GM19438 (cell line): ENCODE results near the gene JPH4.

Experiments
- ATAC-seq: cut with Tn5 transposase; IDR thresholded peaks from one replicate; pipeline ENCODE4 v1.9.1; 2021; ENCODE audit warnings: low read depth; ENCODE audit not compliant: unreplicated experiment

JPH4 gene

DNA sequence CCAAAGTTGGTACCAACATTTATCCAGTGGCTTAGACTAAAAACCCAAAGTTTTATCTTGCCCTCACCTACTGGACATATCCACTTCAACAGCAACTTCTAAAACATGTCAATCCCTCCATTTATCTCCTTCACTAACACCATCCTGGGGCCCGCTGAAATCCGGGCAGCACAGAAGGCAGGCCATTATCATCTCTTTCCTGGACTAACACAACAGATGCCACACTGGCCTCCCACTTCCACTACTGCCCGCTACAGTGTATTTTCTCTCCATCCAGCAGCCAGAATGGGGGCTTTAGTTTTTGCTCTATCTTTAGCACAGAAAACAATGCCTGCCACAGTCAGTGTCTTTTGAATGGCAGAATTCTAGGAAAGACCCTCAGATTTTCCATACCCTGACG, 42.6 kb downstream of the JPH4 start:
- no peak for ATAC-seq

DNA sequence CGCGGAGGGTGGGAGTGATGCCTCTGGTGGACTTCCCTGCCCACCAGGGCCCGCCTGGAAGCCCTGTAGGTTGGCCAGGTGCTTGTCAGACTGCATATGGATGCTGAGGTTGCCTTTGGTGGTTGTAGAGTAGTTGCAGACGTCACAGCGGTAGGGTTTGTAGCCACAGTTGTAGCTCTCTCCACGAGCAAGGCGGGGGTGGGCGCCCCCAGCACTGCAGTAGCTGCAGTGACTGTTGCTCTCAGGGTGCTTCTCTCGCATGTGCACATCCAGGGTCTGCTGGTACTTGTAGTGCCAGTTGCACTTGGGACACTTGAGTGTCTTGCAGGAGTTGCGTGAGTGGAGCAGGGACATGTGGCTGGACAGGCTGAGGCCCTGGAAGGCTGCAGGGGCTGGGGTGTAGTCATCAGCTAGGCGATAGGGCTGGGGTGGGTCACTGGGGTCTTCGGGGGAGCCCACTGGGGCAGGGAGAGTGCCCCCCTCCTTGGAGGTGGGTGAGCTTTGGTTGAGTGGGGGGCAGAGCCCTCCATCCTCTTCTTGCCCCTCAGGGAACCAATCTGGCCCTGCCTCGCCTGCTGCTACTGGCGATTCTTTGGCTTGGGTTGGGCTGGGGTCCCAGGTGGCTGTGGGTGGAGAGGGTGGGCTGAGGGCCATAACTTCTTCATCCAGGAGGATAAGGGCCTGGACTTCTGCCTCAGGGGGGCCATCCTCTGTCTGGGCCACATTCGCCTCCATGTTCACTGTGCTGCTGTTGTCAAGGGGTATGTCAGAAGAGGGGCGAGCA, 44.7 kb downstream of the JPH4 start:
- no peak for ATAC-seq

DNA sequence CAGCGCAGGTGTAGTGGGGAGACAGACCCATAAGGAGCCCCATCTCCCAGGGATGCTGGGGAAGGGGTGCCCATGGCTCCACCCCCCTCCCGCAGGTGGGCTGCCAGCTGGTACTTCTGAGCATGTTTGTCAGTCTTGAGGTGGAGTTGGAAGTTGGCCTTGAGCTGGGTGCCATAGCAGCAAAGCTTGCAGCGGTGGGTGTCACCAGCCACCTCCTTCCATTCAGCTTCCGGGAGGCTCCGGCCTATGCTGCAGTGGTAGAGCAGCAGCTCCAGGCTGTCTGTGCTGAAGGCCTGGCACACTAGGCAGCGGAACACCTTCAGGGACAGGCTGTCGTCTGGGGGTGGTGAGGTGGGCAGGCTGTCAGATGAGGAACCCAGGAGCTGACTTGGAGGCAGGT, 45.9 kb downstream of the JPH4 start:
- no peak for ATAC-seq

DNA sequence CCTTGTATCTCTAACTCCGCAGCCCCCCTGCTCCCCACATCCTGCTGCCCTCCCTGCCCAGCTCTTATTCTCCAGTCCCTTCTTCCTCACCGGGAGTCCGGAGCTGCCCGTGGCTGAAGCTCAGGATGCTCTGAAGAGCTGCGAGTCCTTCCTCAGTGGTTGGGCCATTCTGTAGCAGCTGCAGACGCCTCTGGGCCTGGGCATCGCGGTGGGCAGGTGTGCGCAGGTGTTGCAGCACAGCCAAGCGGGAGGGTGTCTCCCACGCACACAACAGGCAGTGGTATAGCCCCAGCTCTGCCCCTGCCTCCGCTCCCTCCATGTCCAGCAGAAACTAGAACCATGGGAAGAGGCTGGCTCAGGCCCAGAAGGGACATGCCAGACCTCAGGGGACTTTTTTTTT, 47.2 kb downstream of the JPH4 start:
- no peak for ATAC-seq

DNA sequence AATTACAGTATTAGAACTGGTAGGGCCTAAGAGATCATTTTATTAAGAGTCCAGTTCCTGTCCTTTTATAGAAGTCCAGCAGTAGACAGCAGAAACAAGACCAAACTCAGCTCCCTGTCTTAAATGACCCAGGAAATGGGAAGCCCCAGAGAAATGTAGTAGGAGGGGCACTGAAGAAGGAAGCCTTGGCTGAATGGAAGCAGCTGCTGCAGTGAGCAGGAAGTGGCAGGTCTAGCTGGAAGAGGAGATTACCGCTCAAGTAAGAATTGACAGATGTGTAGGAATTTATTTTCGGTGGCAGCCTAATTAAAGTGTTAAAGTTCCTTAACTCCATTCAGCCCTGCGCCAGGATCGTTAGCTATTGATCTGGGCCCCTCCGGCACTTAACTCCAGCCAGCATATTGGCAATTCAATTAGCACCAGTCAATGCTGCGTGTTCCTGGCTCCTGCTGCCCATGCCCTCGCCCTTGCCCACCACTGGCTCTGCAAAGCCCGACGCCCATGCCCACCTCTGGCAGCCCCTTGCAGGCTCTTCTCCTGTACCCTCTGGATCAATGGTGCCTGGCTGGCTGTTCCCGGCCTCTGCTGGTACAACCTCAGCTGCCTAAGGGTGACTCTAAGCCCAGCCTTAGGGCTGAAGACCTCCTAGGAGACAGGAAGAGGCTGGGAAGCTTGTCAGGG, 48.1 kb downstream of the JPH4 start:
- no peak for ATAC-seq

DNA sequence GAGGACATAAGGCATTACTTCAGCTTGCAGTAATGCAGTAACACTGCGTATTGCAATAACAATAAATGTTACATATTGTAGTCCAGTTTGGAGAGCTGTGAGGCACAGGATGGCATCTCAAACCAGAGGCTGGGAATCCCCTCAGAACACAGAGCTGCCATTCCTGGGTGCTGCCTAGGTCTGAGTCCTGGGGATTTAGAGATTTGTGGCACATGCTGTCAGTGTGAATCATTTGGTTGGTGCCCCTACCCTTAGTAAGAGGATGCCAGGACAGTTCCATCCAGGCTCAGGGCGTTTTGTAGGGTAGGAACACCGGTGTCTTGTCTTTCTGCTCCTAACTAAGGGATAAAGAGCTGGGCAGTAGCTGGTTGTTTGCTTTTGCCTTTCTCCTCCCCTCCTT, 49.6 kb downstream of the JPH4 start:
- ATAC-seq, result no peak

DNA sequence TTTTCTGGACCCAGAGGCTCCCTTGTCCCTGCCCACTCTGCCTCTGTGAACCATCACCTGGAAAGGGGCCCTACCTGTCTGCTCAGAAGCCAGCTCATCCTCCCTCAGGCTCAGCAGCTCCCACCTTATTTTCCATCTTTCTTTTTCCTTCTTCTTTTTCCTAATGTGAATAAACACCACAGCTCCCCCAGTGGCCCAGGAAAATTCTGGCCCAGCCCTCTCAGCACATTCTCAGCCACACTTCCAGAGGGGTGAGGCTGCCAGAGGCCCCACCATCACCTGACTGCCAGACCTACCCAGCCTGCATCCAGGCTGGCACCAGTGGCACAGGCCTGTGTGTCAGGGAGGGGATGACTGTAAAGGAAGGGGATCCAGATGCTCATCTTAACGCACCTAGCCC, 50.0 kb downstream of the JPH4 start:
- ATAC-seq, result no peak

DNA sequence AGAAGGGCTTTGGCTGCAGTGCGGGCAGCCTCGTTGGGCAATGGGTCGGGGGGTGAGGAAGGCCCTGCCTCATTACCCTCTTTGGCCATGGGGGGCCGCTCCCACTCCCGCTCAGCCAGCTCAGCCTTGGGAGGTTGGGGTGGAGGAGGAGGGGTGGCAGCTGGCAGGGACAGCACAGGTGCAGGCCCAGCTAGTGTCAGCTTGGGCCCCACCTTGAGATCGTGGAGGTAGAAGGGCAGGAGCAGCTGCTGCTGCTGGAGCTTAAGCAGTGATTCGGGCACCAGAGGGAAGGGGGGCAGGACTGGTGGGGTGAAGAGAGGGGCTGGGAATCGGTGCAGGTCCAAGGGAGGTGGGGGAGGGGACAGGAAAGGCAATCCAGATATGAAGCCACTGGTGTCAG, 53.0 kb downstream of the JPH4 start:
- ATAC-seq, result no peak

DNA sequence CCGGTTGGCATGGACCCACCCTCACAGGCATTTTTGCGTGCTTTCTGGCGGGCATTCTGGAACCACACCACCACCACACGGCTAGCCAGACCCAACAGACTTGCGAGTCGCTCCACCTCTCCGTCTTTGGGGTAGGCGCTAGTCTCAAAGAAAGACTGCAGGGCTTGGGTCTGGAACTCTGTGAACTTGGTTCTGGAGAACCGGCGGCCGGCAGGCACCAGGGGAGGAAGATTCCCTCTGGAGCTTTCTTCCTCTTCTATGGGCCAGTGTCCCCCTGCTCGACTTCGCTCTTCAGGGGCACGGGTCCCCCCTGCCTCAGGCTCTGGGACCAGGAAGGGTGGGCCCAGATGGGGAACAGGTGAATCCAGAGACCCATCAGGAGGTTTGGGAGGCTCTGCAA, 53.6 kb downstream of the JPH4 start:
- no peak for ATAC-seq

DNA sequence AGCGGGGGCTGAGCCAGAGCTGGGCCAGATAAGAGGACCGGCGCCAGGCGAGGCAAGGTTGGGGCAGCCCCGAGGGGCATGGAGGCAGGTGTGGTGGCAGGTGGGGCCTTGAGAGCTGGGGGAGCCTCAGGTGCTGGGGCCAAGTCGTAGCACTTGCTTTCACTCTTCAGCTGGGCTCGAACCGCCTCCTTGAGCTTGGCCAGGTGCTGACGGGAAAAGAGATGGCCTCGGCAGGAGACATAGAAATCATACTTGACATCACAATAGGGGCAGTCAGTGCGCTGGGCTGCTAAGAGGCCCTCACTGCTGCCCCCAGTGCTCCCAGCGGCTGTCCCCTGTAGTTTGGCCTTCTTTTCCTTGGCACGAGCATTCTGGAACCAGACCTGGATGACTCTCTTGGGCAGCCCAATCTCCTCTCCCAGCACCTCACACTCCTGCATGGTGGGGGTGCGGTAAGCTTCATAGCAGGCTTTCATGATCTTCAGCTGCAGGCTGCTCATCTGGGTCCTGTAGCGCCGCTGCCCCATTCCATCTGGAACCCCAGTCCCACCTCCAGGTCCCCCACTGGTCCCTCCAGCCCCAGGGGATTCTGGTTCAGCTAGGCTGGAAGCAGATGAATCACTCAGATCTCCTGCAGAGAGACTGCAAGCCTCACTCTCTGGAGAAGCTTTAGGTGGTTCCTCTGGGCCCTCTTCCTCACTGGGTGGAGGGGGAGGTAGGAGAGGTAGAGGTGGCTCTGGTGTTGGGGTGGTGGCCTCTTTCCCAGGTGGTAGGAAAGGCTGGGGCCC, 55.2 kb downstream of the JPH4 start:
- ATAC-seq, result no peak

DNA sequence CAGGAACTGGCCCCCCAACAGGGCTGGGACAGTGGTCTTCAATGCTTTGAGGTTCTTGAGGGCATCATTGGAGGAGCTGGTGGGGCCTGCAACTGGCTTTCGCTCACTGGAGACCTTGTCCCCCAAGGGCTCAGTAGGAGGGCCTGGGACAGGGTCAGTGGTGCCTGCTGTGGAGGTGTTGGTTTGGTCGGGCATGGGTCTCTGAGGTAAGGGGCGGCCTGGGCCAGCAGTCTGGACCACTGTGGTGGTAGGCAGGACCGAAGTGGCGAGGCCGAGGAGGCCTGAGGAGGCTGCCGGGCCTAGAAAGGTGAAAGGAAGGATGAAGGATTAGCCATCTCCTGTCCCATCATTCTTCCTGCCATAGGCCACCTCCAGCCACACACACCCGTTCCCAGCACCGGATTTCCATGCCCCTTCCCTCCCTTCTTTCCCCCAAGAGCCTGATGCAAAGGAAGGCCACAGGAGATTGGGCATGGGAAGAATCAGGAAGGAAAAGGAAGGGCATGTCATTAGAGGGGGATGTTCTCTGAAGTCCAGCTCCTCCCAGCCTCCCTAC, 55.9 kb downstream of the JPH4 start:
- no peak for ATAC-seq

DNA sequence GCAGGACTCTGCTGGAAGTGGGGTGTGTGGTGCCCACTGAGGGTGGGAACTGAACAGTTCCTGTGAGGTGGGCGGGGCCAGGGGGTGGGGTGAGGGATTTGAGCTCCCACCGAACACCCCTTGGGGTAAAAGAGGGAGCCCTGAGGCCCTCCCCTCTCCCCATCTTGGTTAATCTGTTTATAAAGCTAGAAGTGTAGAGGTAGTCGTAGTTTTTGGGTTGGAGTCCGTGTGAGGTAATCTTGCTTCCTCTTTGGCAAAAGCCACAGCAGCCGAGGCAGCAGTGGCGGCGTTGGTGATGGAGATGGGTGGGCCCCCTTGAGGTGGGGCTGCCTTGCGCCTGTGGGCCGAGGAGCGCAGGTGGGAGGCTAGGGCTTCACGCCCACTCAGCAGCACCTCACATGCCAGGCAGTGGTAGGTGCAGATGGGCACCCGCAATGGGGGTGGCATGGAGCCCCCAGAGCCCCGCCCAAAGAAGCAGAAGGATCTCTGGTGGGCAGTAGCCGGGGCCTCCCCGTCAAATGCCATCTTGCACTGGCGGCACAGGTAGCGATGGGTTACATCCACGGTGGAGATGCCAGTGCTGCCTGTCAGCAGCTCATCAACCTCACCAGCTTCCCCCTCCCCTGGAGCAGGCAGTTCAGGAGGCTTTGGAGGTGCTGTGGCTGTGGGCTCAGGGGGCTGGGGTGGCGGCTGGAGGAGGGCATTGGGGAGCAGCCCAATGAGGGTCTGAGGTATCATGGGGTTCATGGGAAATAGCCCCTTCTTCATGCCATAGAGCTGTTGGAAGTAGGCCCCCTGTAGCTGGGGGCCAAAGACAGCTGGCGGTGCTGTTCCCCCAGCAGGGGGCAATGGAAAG, 56.6 kb downstream of the JPH4 start:
- ATAC-seq, result no peak

DNA sequence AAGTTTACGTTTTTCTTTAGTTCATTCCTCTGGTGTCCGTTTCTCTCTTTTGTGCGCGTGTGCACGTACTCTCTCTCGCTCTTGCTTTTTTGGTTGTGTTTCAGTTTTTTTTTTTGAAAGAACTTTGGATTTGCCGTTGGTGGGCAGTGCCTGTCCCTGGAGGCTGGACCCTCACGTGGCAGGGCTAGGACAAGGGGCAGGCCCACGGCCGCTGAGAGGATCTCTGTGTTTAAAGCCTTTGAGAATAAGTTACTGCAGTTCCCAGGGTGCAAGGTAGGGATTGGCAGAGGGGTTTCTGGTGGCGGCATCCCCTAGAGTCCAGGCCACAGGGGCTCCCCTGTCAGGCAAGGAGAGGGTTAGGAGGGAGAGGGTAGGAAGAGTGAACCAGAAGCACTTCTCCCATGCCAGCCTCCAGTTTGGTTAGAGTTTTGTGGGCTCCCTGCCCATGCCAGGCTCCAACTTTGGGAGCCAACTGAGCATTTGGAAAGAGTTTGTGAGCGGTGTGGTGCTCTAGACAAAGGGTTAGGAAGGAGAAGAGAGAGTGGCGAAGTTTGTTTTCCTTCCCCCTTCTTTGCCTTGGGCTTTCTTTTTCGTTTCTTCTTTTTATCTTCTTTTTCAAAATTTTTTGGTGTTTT, 57.6 kb downstream of the JPH4 start:
- ATAC-seq, result no peak

DNA sequence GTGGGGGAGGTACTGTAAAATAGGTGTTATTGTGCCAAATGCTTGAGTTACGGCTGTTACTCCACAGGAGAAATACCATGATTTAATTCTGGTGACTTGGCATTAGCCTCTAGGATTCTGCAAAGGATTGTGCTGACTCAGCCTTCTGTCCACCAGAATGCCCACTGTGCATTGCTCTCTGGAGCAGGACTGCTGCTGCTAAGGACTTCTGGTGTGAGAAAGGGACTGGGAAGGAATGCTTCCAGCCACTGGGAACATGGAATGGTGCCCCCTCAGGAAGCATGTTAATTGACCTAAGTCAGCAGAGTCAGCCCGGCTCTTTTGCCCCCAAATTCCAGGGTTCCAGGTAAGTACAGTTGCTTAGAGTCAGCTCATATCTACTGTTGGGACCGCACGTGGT, 59.9 kb downstream of the JPH4 start:
- no peak for ATAC-seq
